Measurements from ENCODE around the gene EHF.
"Not testable (repeated sequence)": the region's sequence is repeated elsewhere in the genome, so short reads cannot be mapped to it uniquely, and the experiment has no call there.

EHF gene

GRCh38 chr11:34674038-34674437 lies 53.1 kb downstream of the EHF start:
- no peak for DNase-seq

- DNase-seq = no peak
Observed at GRCh38 chr11:34676227-34676626, 55.3 kb downstream of the EHF start.

- DNase-seq = no peak
Observed at GRCh38 chr11:34679681-34680080, 58.8 kb downstream of the EHF start.

- no peak for DNase-seq
Observed at GRCh38 chr11:34680206-34680605, 59.3 kb downstream of the EHF start.

GRCh38 chr11:34680918-34681586 lies 60.2 kb downstream of the EHF start:
- DNase-seq = no peak

- DNase-seq = no peak
Observed at GRCh38 chr11:34682825-34683224, 61.9 kb downstream of the EHF start.

GRCh38 chr11:34683396-34683795 lies 62.5 kb downstream of the EHF start:
- DNase-seq = no peak

GRCh38 chr11:34685864-34686263 lies 65.0 kb downstream of the EHF start:
- DNase-seq = no peak

- not testable (repeated sequence) for DNase-seq
Observed at GRCh38 chr11:34692299-34692698, 71.4 kb downstream of the EHF start.

- no peak for DNase-seq
Observed at GRCh38 chr11:34696862-34697261, 76.0 kb downstream of the EHF start.

GRCh38 chr11:34706709-34707461 lies 86.0 kb downstream of the EHF start:
- no peak for DNase-seq

GRCh38 chr11:34707462-34707840 lies 86.6 kb downstream of the EHF start:
- no peak for DNase-seq

Data from NCI-H524 (cell line).